NB4 (cell line): ENCODE measurements around the gene SH3PXD2A.

ENCODE experiments used
- DNase-seq: peaks from one replicate; pipeline ENCODE4 v3.0.0; 2010; ENCODE audit warnings: low read depth
- H3K4me3 ChIP-seq: one replicate; pipeline ENCODE4 v1.5.1; 2011; ENCODE audit warnings: mild to moderate bottlenecking, low read depth, low read length, moderate library complexity
- CTCF ChIP-seq: IDR thresholded peaks from one replicate; pipeline ENCODE4 v1.5.1; 2012; ENCODE audit warnings: low read depth, low read length
- MAX ChIP-seq: IDR thresholded peaks from 2 replicates; pipeline ENCODE4 v1.6.1; 2011; ENCODE audit warnings: low read depth, low read length
- MYC ChIP-seq: IDR thresholded peaks from 2 replicates; pipeline ENCODE4 v1.6.1; 2011; ENCODE audit warnings: low read depth, low read length
- POLR2A ChIP-seq: IDR thresholded peaks from 2 replicates; pipeline ENCODE4 v1.6.1; 2011; ENCODE audit warnings: mild to moderate bottlenecking; ENCODE audit not compliant: insufficient read length; ENCODE audit errors: extremely low read depth

The SH3PXD2A gene

GRCh38 chr10:103632247-103632642, 223.1 kb downstream of the SH3PXD2A start:
- no peak for TF ChIP-seq CTCF
- no peak for TF ChIP-seq MYC
- TF ChIP-seq MAX, result no peak
- TF ChIP-seq POLR2A, result no peak
- DNase-seq, result no peak
- no peak overlapping the region for H3K4me3 ChIP-seq

GRCh38 chr10:103630156-103630555, 225.2 kb downstream of the SH3PXD2A start:
- TF ChIP-seq MAX (no peak), POLR2A (no peak), CTCF (no peak), MYC (no peak)
- H3K4me3 ChIP-seq, result no peak overlapping the region
- DNase-seq, result no peak

GRCh38 chr10:103629581-103629980, 225.8 kb downstream of the SH3PXD2A start:
- DNase-seq, result no peak
- no peak for TF ChIP-seq CTCF
- no peak for TF ChIP-seq POLR2A
- TF ChIP-seq MYC, result no peak
- no peak for TF ChIP-seq MAX
- H3K4me3 ChIP-seq, result no peak overlapping the region

GRCh38 chr10:103627893-103628292, 227.5 kb downstream of the SH3PXD2A start:
- TF ChIP-seq CTCF (no peak), MYC (no peak), MAX (no peak), POLR2A (no peak)
- no peak for DNase-seq
- no peak overlapping the region for H3K4me3 ChIP-seq

GRCh38 chr10:103627111-103627892, 228.1 kb downstream of the SH3PXD2A start:
- no peak overlapping the region for H3K4me3 ChIP-seq
- no peak for DNase-seq
- TF ChIP-seq MAX, result no peak
- no peak for TF ChIP-seq CTCF
- no peak for TF ChIP-seq MYC
- TF ChIP-seq POLR2A, result no peak

- no peak for DNase-seq
- TF ChIP-seq CTCF, result no peak
- TF ChIP-seq MAX, result no peak
- TF ChIP-seq POLR2A, result no peak
- no peak for TF ChIP-seq MYC
- H3K4me3 ChIP-seq, result no peak overlapping the region
Observed at GRCh38 chr10:103626178-103626577, 229.2 kb downstream of the SH3PXD2A start.
